22Rv1 (cell line): ENCODE results near the gene RIMS3.

Experiments used
- ZFX ChIP-seq: fragments of 450-650 bp; IDR thresholded peaks from 2 replicates; pipeline ENCODE4 v1.6.1; 2017; ENCODE audit warnings: antibody characterized with exemption, borderline replicate concordance
- TF ChIP-seq, protein P1 (sequence below): fragments of 450-650 bp; IDR thresholded peaks from 2 replicates; pipeline ENCODE4 v1.5.1; 2017; ENCODE audit warnings: mild to moderate bottlenecking

DNA sequence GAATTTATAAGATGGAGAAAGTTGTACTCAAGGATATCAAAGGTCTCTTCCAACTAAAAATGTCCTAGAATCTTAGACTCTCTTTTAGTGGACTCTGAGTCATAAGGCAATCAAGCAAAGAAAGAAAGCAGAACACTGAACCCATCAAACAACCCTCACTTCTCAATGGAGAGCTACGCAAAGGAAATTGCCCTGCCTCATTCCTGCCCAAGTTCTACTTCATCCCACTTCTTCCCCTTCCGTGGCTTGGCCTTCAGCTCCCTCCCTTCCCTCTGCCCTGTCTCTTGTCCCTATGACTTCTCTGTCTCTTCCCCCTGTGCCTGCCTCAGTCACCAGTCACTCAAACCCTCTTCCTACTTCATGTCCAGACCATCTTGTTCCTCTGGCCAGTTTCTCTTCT is 58.5 kb downstream of the RIMS3 start:
- TF ChIP-seq, protein P1, sequence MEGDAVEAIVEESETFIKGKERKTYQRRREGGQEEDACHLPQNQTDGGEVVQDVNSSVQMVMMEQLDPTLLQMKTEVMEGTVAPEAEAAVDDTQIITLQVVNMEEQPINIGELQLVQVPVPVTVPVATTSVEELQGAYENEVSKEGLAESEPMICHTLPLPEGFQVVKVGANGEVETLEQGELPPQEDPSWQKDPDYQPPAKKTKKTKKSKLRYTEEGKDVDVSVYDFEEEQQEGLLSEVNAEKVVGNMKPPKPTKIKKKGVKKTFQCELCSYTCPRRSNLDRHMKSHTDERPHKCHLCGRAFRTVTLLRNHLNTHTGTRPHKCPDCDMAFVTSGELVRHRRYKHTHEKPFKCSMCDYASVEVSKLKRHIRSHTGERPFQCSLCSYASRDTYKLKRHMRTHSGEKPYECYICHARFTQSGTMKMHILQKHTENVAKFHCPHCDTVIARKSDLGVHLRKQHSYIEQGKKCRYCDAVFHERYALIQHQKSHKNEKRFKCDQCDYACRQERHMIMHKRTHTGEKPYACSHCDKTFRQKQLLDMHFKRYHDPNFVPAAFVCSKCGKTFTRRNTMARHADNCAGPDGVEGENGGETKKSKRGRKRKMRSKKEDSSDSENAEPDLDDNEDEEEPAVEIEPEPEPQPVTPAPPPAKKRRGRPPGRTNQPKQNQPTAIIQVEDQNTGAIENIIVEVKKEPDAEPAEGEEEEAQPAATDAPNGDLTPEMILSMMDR: no peak
- TF ChIP-seq ZFX: no peak
